HL-60 (cell line): Measurements from ENCODE around the gene APBA2.
A peak's percentile ranks its signal among the peaks of the same experiment; 100 is the strongest.
"Not testable (repeated sequence)": the region's sequence is repeated elsewhere in the genome, so short reads cannot be mapped to it uniquely, and the experiment has no call there.

Experiments
- DNase-seq, 2 experiments: peaks; one replicate each; pipeline ENCODE4 v3.0.0-alpha.2; 2010 to 2020; ENCODE audit warnings: low read depth in 1 of 2, low spot score in 1 of 2
- H3K27ac ChIP-seq: fragments of 250-450 bp; sonication (Bioruptor Pico); replicated peaks from 2 replicates; pipeline ENCODE4 v1.5.1; 2020; ENCODE audit warnings: mild to moderate bottlenecking, moderate library complexity
- H3K27me3 ChIP-seq: fragments of 250-450 bp; sonication (Bioruptor Pico); 2 replicates; pipeline ENCODE4 v1.5.1; 2021; ENCODE audit warnings: mild to moderate bottlenecking, moderate library complexity; ENCODE audit not compliant: insufficient read depth, poor library complexity, severe bottlenecking
- H3K4me3 ChIP-seq: replicated peaks from 2 replicates; pipeline ENCODE4 v1.5.1; 2011; ENCODE audit warnings: mild to moderate bottlenecking, control low read depth, low read length; ENCODE audit not compliant: insufficient read depth
- GABPA ChIP-seq: IDR thresholded peaks from 2 replicates; pipeline ENCODE4 v1.6.1; 2012; ENCODE audit warnings: low read depth
- POLR2AphosphoS5 ChIP-seq: IDR thresholded peaks from 2 replicates; pipeline ENCODE4 v1.6.1; 2012; ENCODE audit warnings: low read depth
- SPI1 ChIP-seq: IDR thresholded peaks from 2 replicates; pipeline ENCODE4 v1.6.1; 2012; ENCODE audit warnings: low read depth, mild to moderate bottlenecking, borderline replicate concordance
- TF ChIP-seq, protein P1 (sequence below): IDR thresholded peaks from one replicate; pipeline ENCODE4 v1.5.1; 2011; ENCODE audit warnings: low read length, control low read depth, inconsistent platforms; ENCODE audit not compliant: insufficient read depth
- TF ChIP-seq, protein P2 (sequence below): IDR thresholded peaks from 2 replicates; pipeline ENCODE4 v1.6.1; 2012; ENCODE audit warnings: low read depth; ENCODE audit not compliant: insufficient replicate concordance

APBA2 gene

DNA sequence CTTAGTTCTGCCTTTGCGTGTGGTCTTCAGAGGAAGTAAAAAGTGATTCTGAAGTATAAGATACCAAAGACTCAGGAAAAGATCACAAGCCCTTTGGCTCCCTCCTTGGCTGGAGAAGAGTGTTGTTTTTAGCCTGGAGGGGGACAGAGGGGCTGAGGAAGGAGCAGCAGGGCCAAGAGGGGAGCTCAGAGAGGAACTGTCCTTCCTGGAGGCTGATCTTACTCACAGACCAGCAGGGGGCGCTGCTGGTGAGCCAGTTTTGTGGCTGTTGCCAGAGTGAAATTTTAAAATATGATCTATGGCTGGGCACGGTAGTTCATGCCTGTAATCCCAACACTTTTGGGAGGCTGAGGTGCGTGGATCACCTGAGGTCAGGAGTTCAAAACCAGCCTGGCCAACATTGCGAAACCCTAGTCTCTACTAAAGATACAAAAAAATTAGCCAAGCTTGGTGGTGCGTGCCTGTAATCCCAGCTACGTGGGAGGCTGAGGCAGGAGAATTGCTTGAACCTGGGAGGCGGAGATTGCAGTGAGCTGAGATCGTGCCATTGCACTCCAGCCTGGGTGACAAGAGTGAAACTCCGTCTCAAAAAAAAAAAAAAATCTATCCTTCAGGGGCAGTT, 216.5 kb downstream of the APBA2 start:
- H3K27ac ChIP-seq, H3K27me3 ChIP-seq, H3K4me3 ChIP-seq: not testable (repeated sequence)
- DNase-seq = peak; percentile 14 to 30
- TF ChIP-seq SPI1 = peak; percentile 45; the same call in 1 of the 2 replicates
- TF ChIP-seq, protein P1, sequence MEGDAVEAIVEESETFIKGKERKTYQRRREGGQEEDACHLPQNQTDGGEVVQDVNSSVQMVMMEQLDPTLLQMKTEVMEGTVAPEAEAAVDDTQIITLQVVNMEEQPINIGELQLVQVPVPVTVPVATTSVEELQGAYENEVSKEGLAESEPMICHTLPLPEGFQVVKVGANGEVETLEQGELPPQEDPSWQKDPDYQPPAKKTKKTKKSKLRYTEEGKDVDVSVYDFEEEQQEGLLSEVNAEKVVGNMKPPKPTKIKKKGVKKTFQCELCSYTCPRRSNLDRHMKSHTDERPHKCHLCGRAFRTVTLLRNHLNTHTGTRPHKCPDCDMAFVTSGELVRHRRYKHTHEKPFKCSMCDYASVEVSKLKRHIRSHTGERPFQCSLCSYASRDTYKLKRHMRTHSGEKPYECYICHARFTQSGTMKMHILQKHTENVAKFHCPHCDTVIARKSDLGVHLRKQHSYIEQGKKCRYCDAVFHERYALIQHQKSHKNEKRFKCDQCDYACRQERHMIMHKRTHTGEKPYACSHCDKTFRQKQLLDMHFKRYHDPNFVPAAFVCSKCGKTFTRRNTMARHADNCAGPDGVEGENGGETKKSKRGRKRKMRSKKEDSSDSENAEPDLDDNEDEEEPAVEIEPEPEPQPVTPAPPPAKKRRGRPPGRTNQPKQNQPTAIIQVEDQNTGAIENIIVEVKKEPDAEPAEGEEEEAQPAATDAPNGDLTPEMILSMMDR = peak; percentile 52

DNA sequence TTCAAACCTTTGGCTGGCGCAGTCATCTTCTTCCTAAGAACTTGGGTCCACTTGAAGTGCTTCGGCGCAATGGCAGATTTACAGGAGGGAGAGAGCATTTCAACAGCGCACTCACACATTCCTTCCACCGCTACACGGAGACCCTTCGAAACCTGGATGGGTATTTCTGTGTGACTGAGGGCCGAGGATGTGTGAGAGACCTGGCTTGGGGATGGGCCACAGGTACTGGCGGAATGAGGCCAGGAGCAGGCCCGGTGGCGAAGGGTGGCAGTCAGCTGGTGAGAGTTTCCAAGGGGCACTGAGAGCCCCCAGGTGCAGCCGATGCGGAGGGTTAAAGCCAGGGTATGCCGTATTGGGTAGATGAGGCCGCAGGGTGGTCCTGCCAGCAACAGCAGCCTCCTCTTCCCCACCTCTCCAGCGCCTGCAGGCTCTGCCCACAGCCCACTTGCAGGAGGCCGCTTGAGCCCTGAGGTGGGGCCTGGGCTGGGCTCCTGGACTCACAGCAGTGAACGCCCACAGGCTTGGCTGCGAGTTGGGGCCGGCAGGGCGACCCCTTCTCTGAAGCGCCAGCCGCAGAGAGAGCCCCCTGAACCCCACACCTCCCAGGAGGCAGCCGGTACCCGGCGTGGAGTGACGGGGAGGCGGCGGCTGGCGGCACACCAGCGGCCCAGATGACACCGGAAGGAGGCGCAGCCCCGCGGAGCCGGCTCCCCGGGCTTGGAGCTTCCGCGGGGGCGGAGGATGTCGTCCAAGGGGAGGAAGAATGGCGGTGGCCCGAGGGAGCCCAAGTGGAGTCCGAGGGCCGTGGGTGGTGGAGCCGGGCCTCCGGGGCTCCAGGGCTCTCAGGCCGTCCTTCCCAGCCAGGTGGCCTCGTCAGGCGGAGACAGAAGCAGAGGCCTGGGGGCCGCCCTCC, 217.4 kb downstream of the APBA2 start:
- Histone ChIP-seq H3K27ac (no peak overlapping the region), H3K4me3 (no peak overlapping the region), H3K27me3 (no peaks in the 10 kb centered on the region)
- no peak for DNase-seq
- TF ChIP-seq GABPA (no peak), POLR2AphosphoS5 (no peak), SPI1 (no peak)
- TF ChIP-seq, protein P2, sequence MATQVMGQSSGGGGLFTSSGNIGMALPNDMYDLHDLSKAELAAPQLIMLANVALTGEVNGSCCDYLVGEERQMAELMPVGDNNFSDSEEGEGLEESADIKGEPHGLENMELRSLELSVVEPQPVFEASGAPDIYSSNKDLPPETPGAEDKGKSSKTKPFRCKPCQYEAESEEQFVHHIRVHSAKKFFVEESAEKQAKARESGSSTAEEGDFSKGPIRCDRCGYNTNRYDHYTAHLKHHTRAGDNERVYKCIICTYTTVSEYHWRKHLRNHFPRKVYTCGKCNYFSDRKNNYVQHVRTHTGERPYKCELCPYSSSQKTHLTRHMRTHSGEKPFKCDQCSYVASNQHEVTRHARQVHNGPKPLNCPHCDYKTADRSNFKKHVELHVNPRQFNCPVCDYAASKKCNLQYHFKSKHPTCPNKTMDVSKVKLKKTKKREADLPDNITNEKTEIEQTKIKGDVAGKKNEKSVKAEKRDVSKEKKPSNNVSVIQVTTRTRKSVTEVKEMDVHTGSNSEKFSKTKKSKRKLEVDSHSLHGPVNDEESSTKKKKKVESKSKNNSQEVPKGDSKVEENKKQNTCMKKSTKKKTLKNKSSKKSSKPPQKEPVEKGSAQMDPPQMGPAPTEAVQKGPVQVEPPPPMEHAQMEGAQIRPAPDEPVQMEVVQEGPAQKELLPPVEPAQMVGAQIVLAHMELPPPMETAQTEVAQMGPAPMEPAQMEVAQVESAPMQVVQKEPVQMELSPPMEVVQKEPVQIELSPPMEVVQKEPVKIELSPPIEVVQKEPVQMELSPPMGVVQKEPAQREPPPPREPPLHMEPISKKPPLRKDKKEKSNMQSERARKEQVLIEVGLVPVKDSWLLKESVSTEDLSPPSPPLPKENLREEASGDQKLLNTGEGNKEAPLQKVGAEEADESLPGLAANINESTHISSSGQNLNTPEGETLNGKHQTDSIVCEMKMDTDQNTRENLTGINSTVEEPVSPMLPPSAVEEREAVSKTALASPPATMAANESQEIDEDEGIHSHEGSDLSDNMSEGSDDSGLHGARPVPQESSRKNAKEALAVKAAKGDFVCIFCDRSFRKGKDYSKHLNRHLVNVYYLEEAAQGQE = no peak
- TF ChIP-seq, protein P1 = no peak

GRCh38 chr15:29103824-29104565, 218.2 kb downstream of the APBA2 start:
- H3K27ac ChIP-seq = no peak overlapping the region
- no peak overlapping the region for H3K4me3 ChIP-seq

GRCh38 chr15:29104566-29104880, 218.7 kb downstream of the APBA2 start:
- no peak for DNase-seq
- TF ChIP-seq POLR2AphosphoS5 (no peak), GABPA (no peak), SPI1 (no peak)
- TF ChIP-seq, protein P1 = no peak
- TF ChIP-seq, protein P2 = no peak

More at GRCh38 chr15:29103824-29104565, 218.2 kb downstream of the APBA2 start:
- TF ChIP-seq SPI1 = no peak
- TF ChIP-seq, protein P1 = peak; percentile 38
- peak; percentile 29 to 40 for DNase-seq
- H3K27me3 ChIP-seq = no peaks in the 10 kb centered on the region

More at GRCh38 chr15:29104566-29104880, 218.7 kb downstream of the APBA2 start:
- Histone ChIP-seq H3K27me3 (no peaks in the 10 kb centered on the region), H3K27ac (no peak overlapping the region), H3K4me3 (no peak overlapping the region)
